Right ventricle myocardium superior (tissue), 1 donor: ENCODE data around the gene MAGI2. TPM values are rescaled to one million over a fixed set of nuclear protein-coding genes. Genes with fewer than 3 reads are reported as not detected.

ENCODE experiments used
- ATAC-seq: fragments of 200-7000 bp; cut with Tn5 transposase; one replicate; pipeline ENCODE4 v1.9.1; 2020; ENCODE audit warnings: mild to moderate bottlenecking; ENCODE audit not compliant: poor library complexity
- DNase-seq: peaks from one replicate; pipeline ENCODE4 v3.0.0-alpha.2; 2020
- intact Hi-C: fragments of 100-400 bp; cut with DNase I; formaldehyde crosslinking; loops from one replicate; pipeline ENCODE4 v1.11.2; 2022
- total RNA-seq: library from RNA; stranded (reverse); fragmentation: NEBNext Ultra II Directional; extraction: Animal tissue kit (Norgen Biotek cat#: 25700); gene quantifications from one replicate; pipeline ENCODE4 v1.2.1, GENCODE V29; 2021
- donor health status: DM: no; HTN: yes; CAD: no; lungs with severe emphysema.

MAGI2 gene
- total RNA-seq, 1 donor from 2014 or later, result 3.9 TPM

DNA sequence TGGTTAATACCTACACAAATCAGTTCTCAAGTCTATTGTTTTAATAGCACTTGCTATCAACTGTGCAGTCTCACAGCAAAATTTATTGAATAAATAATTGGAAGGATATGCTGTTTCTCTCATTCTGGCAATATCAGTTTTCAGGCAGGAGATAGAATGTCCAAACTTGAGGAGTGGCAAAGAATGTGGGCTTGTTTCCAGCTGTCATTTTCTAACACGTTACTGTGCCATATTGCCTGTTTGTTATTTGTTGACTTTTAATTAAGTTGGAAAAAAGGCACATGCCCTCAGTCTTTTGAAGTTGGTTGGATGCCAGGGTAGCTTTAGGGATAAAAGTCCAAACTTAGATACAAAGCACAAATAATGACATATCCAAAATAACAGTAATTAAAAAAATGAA is 52.2 kb downstream of the MAGI2 start:
- ATAC-seq, result no peak
- intact Hi-C loops, result no loop called here

DNA sequence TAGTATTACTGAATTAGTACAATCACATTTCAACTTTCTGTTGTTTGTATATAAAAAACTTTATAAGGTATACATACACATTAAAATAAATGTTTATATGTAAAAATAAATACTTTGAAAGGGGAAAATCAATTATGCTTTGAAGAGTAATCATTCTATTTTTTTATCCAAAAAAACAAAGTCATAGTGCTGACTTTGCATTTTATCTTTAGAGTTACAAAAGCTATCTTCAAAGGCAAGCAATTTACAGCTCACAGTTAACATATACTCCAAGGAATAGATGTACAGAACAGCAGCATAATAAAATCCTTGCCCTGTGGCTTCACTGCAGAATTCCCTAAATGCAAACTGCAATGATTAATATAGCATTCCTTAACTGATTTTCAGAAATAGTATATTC is 53.2 kb downstream of the MAGI2 start:
- intact Hi-C loops, result no loop called here
- DNase-seq (no peak), ATAC-seq (no peak)

More for the DNA sequence above, 52.2 kb downstream of the MAGI2 start:
- no peak for DNase-seq

DNA sequence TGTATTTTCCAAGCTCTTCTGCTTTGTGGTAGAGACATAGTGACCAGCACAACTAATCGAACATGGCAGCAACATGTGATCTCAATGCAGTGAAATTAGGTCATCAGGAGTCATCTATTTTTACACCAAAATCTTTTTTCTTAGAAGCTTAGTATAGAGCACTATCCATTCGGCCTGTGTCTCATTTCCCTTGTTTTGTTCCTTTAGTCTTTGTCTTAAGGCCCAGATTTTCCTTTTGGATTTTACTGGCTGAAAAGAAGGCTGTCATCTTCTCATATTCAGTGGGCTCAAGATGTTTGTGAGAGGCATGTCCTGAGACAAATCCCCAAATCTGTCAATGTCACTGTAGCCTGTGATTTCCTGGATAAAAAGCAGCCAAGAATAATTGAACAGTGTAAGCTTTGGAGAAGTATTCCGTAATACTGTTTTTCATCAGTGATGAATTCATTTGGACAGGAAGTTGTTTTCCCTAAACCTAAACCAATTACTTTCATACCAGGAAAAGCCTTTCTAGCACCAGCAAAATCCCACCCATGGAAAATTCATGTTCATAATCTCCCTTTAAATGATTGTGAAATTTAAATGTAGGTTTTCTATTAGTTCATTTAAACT is 55.2 kb downstream of the MAGI2 start:
- intact Hi-C loops, result no loop called here
- no peak for DNase-seq
- ATAC-seq, result no peak

GRCh38 chr7:79386688-79387422 is 66.6 kb downstream of the MAGI2 start:
- intact Hi-C loops, result no loop called here
- DNase-seq (no peak), ATAC-seq (no peak)

DNA sequence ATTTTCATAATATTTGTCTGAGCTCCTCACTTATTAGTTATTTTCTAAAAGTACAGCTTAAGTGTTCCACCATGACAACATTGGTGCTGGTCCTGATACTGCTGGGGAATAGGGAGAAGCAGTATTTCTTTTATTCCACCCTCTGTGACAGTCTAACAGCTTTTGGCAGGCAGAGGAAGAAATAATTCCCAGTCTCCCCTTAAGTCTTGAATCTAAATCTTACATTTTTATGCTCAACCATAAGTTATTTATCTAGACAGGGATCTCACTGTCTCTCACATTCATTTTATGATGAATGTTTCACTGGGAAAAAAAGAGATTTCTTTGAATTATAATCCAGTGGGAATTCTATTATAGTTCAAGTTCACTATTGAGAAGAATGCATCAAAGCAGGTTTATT is 71.5 kb downstream of the MAGI2 start:
- DNase-seq, result no peak
- intact Hi-C loops, result no loop called here
- no peak for ATAC-seq

DNA sequence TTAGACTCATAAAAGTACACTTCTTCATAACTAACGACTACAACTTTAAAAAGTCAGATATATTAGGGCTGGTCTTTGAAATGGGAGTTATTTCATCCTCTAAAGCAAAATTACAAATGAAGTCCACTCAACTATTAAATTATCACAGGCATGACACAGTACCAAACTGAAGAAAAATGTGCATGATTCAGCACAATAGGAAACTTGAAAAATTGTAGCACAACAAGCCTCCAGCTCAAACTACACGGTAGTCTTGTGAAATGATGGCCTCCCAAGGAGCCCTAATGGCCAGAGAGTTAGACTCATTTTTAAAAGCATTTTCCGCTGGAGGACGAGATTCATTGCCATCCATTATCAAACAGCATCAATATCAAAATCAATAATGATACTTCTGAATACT is 76.4 kb downstream of the MAGI2 start:
- ATAC-seq (no peak), DNase-seq (no peak)
- intact Hi-C loops, result no loop called here

DNA sequence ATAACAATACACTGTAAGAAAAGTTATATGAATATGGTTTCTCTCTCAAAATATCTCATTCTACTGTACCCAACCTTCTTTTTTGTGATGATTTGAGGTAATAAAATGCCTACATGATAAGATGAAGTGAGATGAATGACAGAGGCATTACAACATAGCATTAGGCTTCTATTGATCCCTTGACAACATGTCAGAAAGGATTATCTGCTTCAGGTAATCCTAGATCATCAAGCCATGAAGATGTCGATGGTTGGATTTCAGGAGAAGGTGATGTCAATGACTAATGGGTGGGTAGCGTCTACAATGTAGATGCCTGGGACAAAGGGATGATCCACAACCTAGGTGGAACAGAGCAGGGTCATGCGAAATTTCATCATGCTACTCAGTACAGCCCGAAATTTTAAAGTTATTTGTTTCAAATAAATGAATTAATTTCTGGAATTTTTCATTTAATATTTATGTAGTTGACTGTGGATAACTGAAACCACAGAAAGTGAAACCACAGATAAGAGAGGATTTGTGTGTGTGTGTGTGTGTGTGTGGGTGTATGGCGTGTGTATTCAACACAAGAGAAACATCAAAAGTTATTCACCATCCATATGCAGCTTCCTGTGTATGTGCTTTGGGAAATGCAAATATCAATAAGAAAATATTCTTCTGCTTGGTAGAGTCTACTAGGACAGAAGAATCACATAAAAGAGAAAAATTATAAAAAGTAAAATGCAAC is 77.0 kb downstream of the MAGI2 start:
- ATAC-seq, result no peak
- intact Hi-C loops, result no loop called here
- DNase-seq, result no peak

GRCh38 chr7:79361214-79361613 is 92.3 kb downstream of the MAGI2 start:
- no peak for ATAC-seq
- intact Hi-C loops, result no loop called here
- no peak for DNase-seq

GRCh38 chr7:79359827-79360226 is 93.6 kb downstream of the MAGI2 start:
- intact Hi-C loops, result no loop called here
- ATAC-seq (no peak), DNase-seq (no peak)

- DNase-seq (no peak), ATAC-seq (peak; percentile 55)
- intact Hi-C loops, result no loop called here
These were observed 96.4 kb downstream of the MAGI2 start for GRCh38 chr7:79357101-79357500.

- no peak for ATAC-seq
- no peak for DNase-seq
- intact Hi-C loops, result no loop called here
These were observed 99.6 kb downstream of the MAGI2 start for GRCh38 chr7:79353720-79354468.

DNA sequence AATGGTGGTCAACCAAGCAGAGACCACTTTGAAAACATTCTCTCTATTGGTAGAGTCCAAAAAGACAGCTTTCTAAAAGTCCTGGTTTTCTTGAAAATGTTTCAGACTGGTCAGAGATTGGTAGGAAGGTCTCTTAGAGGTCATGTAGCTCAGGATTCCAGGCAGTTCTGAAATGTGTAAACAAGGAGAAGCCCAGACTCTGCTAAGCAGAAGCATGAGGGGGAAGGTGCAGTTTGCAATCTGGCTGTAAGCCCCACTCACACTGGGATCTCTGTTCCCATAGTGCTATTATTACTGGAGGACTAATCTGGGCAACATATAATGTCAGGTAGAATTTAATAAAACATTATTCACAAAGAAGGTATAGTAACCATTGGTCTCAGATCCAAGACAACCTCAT is 101.1 kb downstream of the MAGI2 start:
- no peak for DNase-seq
- intact Hi-C loops, result no loop called here
- peak; percentile 41 for ATAC-seq

GRCh38 chr7:79347351-79347750 is 106.1 kb downstream of the MAGI2 start:
- intact Hi-C loops, result no loop called here
- no peak for ATAC-seq
- no peak for DNase-seq

- no peak for DNase-seq
- ATAC-seq, result no peak
- intact Hi-C loops, result no loop called here
These were observed 111.6 kb downstream of the MAGI2 start for GRCh38 chr7:79341902-79342301.

DNA sequence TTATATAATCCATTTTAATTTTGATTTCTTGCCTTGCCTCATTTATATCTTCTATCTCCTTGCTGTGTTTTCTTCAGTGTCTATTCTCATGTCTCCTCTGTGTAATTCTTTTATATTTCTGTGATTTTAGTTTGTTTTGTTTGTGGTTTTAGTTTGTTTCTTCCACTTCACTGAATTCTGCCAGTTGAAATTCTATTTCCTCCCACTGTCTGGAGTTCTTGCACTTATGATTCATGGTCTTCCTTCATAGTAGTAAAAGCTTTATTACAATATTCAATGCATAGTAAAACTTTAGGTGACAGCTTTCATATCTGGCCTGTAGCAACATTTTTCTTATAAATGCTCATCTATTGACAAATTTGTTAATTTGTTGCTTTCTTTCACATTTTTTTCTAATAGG is 113.3 kb downstream of the MAGI2 start:
- ATAC-seq (no peak), DNase-seq (no peak)
- intact Hi-C loops, result no loop called here

- ATAC-seq (no peak), DNase-seq (no peak)
- intact Hi-C loops, result no loop called here
These were observed 114.1 kb downstream of the MAGI2 start for GRCh38 chr7:79339208-79339925.

- DNase-seq (no peak), ATAC-seq (peak; percentile 80)
- intact Hi-C loops, result no loop called here
These were observed 115.8 kb downstream of the MAGI2 start for GRCh38 chr7:79337717-79338116.

- ATAC-seq (no peak), DNase-seq (no peak)
- intact Hi-C loops, result no loop called here
These were observed 118.6 kb downstream of the MAGI2 start for GRCh38 chr7:79334841-79335240.

- ATAC-seq (no peak), DNase-seq (no peak)
- intact Hi-C loops, result no loop called here
These were observed 119.1 kb downstream of the MAGI2 start for GRCh38 chr7:79334334-79334733.
